HG02623 (cell line): ENCODE results near the gene MLNR.

ENCODE experiments used
- ATAC-seq: cut with Tn5 transposase; IDR thresholded peaks from one replicate; pipeline ENCODE4 v1.9.1; 2021; ENCODE audit warnings: moderate library complexity; ENCODE audit not compliant: unreplicated experiment

The MLNR gene, protein sequence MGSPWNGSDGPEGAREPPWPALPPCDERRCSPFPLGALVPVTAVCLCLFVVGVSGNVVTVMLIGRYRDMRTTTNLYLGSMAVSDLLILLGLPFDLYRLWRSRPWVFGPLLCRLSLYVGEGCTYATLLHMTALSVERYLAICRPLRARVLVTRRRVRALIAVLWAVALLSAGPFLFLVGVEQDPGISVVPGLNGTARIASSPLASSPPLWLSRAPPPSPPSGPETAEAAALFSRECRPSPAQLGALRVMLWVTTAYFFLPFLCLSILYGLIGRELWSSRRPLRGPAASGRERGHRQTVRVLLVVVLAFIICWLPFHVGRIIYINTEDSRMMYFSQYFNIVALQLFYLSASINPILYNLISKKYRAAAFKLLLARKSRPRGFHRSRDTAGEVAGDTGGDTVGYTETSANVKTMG

GRCh38 chr13:49220036-49220855 is at the start of gene MLNR:
Gene MLNR, plus strand, starts transcription at chr13:49220338. Its CDS starts 0 bp downstream, at chr13:49220338.
- ATAC-seq: no peak

- no peak for ATAC-seq
These were observed 48.8 kb upstream of the MLNR start for GRCh38 chr13:49171359-49171758.

DNA sequence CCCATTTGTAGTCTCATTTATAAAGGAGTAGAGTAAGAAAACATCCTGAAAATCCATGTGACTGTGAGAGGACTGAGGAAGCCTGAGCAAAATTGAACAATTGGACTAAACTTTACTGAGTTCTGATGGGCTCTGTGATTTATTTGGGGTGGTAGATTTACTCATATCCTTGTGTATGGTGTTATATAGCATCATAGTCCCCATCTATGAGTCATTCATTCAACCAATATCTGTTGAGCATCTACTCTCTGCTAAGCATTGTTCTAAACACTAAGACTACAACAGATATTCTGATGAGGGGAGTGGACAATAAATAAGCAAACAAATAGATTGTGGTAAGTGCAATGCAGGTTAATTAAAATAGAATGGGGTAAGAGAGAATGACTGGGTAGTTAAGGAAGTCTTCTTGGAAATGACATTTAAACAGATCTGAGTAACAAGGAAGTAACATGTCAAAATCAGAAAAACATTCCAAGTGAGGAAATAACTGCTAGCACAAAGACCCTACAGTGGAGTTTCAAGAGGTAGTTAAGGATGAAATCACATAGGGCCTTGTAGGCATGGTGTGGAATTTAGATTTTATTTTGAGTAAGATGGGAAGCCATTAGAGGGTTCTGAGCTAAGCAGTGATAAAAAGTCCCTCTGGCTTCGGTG is 36.3 kb upstream of the MLNR start:
- ATAC-seq: no peak

DNA sequence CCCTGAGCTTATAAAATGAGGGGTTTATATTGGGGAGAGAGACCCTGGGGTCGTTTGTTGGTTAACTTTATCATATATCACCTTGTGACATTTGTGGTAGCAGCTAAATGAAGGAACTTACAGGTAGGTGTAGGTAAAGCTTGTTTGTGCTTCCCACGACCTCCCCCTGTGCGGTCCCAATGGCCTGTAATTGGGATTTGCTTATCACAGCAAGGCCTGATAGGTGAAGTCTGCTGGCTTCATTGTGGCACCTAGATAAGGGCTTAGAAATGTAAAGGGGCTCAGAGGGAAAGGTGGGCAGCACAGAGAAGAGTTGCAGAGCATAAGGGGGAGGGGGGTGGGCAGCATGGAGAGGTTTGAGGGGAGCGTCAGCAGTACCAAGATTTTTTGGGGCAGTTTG is 35.5 kb upstream of the MLNR start:
- no peak for ATAC-seq

DNA sequence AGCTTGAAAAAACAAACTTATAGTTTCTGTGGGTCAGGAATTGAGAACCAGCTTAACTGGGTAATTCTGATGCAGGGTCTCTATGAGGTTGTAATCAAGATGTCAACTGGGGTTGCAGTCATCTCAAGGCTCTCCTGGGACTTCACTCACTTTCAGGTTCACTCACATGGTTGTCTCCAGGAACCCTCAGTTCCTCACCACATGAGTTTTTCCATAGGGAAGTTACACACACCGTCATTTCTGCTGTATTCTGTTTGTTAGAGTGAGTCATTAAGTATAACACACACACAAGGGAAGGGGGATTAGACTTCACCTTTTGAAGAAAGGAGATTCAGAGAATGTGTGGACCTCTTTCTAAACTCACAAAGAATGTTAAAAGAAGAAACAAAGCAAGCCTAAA is 34.9 kb upstream of the MLNR start:
- no peak for ATAC-seq

GRCh38 chr13:49190901-49191300 is 29.2 kb upstream of the MLNR start:
- ATAC-seq: no peak

DNA sequence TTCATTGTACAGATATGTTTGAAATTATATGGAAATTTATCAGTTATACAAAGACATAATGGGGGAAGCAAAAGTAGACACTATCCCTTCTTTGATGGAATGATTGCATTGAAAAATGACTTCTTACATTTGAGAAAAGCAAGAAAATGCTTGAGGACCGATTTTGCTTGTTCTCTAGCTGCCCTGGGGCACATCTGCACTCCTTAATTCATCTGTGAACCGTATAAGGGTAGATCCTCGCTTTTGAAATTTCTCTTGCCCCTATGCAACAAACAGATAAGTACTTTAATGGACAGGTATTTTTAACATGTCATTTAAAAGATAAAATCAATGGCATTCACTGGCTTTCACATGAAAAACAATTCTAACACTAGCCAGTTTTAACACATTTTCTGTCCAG is 13.5 kb upstream of the MLNR start:
- no peak for ATAC-seq

DNA sequence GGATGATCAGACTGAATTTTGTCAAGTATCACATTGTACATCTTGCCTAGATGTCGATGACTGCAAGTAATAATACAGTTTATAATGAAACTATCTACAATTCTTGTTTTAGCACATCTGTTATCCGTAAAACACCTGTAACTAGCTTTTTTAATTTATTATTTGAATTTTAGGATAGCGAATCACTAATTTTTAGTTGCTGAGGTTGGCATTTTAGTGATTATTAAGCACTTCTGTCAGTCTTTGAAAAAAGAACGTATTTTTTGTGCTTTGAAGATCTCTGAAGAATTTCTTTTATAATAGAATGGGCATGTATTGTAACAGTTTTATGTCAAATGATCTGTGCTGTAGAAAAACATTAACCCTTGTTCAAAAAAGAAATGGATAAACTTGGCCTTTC is 11.5 kb upstream of the MLNR start:
- no peak for ATAC-seq

DNA sequence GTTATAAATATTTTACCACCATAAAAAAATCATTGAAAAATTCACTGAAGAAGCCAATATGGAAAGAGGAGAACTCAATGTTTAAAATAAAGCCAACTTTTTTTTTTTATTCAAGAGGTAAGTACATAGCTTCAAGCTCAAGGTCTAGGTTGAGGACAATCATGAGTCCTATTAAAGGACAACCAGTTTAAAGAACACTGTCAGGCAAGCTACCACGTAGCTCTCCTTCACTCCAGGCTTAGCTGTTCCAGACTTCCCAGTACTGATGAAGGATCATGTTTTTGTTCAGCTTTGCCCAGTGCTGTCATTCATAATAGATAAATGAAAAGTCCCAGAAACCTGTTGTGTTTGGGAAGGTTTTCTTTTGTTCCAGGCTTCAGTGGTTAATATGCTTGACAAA is 10.0 kb upstream of the MLNR start:
- ATAC-seq: no peak

GRCh38 chr13:49210669-49211068 is 9.5 kb upstream of the MLNR start:
- no peak for ATAC-seq

DNA sequence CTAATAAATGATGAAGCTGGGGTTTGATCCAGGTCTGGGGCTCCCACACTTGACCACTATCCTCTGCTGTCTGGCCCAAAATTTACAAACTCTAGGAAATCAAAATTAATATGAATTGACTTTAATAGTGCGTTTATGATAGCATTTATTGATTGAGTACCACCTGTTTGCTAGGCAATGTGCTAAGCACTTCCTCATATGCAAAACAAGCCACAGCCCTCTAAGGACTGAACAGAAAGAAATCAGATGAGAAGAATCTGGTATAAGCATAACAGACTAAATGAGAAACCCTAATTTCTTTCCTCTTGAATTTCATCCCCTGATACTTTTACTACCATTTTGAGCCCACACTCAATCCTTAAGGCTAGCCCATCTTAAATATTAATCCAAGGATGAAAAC is 6.6 kb upstream of the MLNR start:
- ATAC-seq: no peak

GRCh38 chr13:49213997-49214916 is 5.9 kb upstream of the MLNR start:
- ATAC-seq: no peak

- peak; percentile 64 for ATAC-seq
These were observed 5.2 kb upstream of the MLNR start for GRCh38 chr13:49214917-49215376.

DNA sequence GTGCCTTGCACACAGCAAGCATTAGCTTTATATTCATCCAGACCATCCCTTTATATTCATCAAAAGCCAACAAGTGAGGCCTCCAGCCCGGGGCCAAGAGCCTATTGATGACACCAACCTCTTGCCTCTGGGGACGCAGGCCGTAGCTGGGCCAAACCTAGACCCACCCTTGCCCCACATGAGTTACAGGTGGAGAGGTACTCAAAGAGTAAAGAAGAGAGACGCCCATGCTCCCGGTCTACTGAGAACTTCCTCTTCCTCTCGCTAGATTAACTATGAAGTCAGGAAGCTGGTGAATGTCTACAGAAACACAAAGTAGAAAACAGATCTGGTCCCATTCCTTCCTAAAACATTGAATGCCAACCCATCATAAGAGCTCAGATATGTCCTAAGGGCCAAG is 3.8 kb upstream of the MLNR start:
- ATAC-seq: no peak

DNA sequence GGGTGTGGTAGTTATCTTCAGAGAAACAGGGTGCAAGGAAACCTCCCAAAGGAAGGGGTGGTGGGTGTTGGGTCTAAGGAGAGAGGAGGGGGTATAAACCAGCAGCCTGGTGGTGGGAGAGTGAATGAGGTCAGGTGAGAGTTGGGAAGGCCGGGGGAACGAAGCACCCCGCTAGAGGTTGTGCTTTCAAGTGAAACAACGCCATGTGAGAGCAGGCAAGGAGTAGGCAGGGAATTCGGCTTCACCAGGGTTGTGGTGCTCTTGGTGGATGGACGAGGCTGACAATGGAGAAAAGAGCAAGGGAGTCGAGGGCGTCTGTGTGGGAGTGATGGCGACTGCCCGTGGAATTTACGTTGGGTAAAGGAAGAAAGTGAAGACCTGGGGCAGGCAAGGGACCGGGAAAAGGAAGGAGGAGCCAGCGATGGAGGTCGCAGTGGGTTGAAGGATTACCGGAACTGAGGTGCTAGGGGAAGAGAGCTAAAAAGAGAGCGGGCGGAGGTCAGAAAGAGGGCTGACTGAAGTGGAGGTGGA is 2.1 kb upstream of the MLNR start:
- no peak for ATAC-seq

GRCh38 chr13:49218493-49219051 is 1.6 kb upstream of the MLNR start:
- ATAC-seq: no peak

- ATAC-seq: no peak
These were observed 497 bp upstream of the MLNR start for GRCh38 chr13:49219647-49220035.

DNA sequence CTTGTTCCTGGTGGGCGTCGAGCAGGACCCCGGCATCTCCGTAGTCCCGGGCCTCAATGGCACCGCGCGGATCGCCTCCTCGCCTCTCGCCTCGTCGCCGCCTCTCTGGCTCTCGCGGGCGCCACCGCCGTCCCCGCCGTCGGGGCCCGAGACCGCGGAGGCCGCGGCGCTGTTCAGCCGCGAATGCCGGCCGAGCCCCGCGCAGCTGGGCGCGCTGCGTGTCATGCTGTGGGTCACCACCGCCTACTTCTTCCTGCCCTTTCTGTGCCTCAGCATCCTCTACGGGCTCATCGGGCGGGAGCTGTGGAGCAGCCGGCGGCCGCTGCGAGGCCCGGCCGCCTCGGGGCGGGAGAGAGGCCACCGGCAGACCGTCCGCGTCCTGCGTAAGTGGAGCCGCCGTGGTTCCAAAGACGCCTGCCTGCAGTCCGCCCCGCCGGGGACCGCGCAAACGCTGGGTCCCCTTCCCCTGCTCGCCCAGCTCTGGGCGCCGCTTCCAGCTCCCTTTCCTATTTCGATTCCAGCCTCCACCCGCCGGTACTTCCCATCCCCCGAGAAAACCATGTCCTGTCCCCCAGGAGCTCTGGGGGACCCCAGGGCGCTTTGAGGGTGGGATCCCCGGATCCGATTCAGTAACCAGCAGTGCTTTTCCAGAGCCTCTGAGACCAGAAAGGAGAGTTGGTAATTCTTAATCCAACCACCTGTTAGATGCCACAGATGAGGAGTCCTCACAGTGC is 885 bp downstream of the MLNR start:
- ATAC-seq: no peak

GRCh38 chr13:49221590-49221965 is 1.4 kb downstream of the MLNR start:
- no peak for ATAC-seq
